ENCODE measurements around the gene HDHD3.

The HDHD3 gene

GRCh38 chr9:113372059-113372458 lies 4.7 kb downstream of the HDHD3 start:
- no peak for ATAC-seq

GRCh38 chr9:113370806-113371325 lies 5.9 kb downstream of the HDHD3 start:
- no peak for ATAC-seq
- TF ChIP-seq CREB5 (CRISPR knock-in tag; IDR thresholded peaks at IDR 0.05; ENCODE audit: low read depth) (no peak), TOX (CRISPR knock-in tag; IDR thresholded peaks at IDR 0.05; ENCODE audit: borderline replicate concordance) (no peak), CSRNP3 (CRISPR knock-in tag; IDR thresholded peaks at IDR 0.05) (no peak), OSR1 (CRISPR knock-in tag; IDR thresholded peaks at IDR 0.05) (no peak)

More at GRCh38 chr9:113372059-113372458, 4.7 kb downstream of the HDHD3 start:
- TF ChIP-seq POU6F1 (CRISPR knock-in tag; IDR thresholded peaks at IDR 0.05; ENCODE audit: borderline replicate concordance, low read depth) (no peak), ZNF70 (CRISPR knock-in tag; IDR thresholded peaks at IDR 0.05) (no peak), BACH2 (CRISPR knock-in tag; IDR thresholded peaks at IDR 0.05; ENCODE audit: borderline replicate concordance) (no peak), ZNF565 (CRISPR knock-in tag; conservative IDR thresholded peaks at IDR 0.05; ENCODE audit: low read depth) (no peak), PATZ1 (CRISPR knock-in tag; IDR thresholded peaks at IDR 0.05; ENCODE audit: borderline replicate concordance) (no peak), PPARA (CRISPR knock-in tag; IDR thresholded peaks at IDR 0.05; ENCODE audit: borderline replicate concordance) (no peak), ZFP30 (CRISPR knock-in tag; IDR thresholded peaks at IDR 0.05) (no peak), ISL1 (CRISPR knock-in tag; IDR thresholded peaks at IDR 0.05) (no peak), TOX (CRISPR knock-in tag; IDR thresholded peaks at IDR 0.05; ENCODE audit: borderline replicate concordance) (no peak), CSRNP3 (CRISPR knock-in tag; IDR thresholded peaks at IDR 0.05) (no peak), RARB (CRISPR knock-in tag; IDR thresholded peaks at IDR 0.05) (no peak), CSDC2 (CRISPR knock-in tag; IDR thresholded peaks at IDR 0.05) (no peak), ZNF8 (CRISPR knock-in tag; IDR thresholded peaks at IDR 0.05) (no peak), TCF4 (CRISPR knock-in tag; IDR thresholded peaks at IDR 0.05; ENCODE audit: borderline replicate concordance) (no peak), ESRRG (CRISPR knock-in tag; IDR thresholded peaks at IDR 0.05) (no peak), TSHZ2 (CRISPR knock-in tag; IDR thresholded peaks at IDR 0.05) (no peak), CREB5 (CRISPR knock-in tag; IDR thresholded peaks at IDR 0.05; ENCODE audit: low read depth) (no peak), GLIS3 (CRISPR knock-in tag; IDR thresholded peaks at IDR 0.05) (no peak)
